ENCODE measurements around the gene NEURL1B.
"Not testable (repeated sequence)": the region's sequence is repeated elsewhere in the genome, so short reads cannot be mapped to it uniquely, and the experiment has no call there.

The NEURL1B gene

GRCh38 chr5:172696171-172696849 lies 55.2 kb downstream of the NEURL1B start:
- DNase-seq (ENCODE audit: low spot score) = no peak

GRCh38 chr5:172697123-172698121 lies 56.4 kb downstream of the NEURL1B start:
- peak; percentile 59 for DNase-seq (ENCODE audit: low spot score)

GRCh38 chr5:172699423-172699822 lies 58.4 kb downstream of the NEURL1B start:
- DNase-seq (ENCODE audit: low spot score) = no peak

GRCh38 chr5:172699999-172700364 lies 58.9 kb downstream of the NEURL1B start:
- no peak for DNase-seq (ENCODE audit: low spot score)

- no peak for DNase-seq (ENCODE audit: low spot score)
Observed at GRCh38 chr5:172700365-172701290, 59.6 kb downstream of the NEURL1B start.

GRCh38 chr5:172701291-172701656 lies 60.2 kb downstream of the NEURL1B start:
- no peak for DNase-seq (ENCODE audit: low spot score)

- DNase-seq (ENCODE audit: low spot score) = no peak
Observed at GRCh38 chr5:172703952-172704351, 62.9 kb downstream of the NEURL1B start.

GRCh38 chr5:172705576-172706084 lies 64.6 kb downstream of the NEURL1B start:
- DNase-seq (ENCODE audit: low spot score) = no peak

- DNase-seq (ENCODE audit: low spot score) = no peak
Observed at GRCh38 chr5:172706796-172707195, 65.7 kb downstream of the NEURL1B start.

GRCh38 chr5:172707285-172708182 lies 66.5 kb downstream of the NEURL1B start:
- DNase-seq (ENCODE audit: low spot score) = no peak

- DNase-seq (ENCODE audit: low spot score) = no peak
Observed at GRCh38 chr5:172708183-172708505, 67.1 kb downstream of the NEURL1B start.

- no peak for DNase-seq (ENCODE audit: low spot score)
Observed at GRCh38 chr5:172710676-172711075, 69.6 kb downstream of the NEURL1B start.

- not testable (repeated sequence) for DNase-seq (ENCODE audit: low spot score)
Observed at GRCh38 chr5:172711321-172711861, 70.3 kb downstream of the NEURL1B start.

GRCh38 chr5:172712610-172713009 lies 71.5 kb downstream of the NEURL1B start:
- DNase-seq (ENCODE audit: low spot score) = no peak

- no peak for DNase-seq (ENCODE audit: low spot score)
Observed at GRCh38 chr5:172713113-172713808, 72.2 kb downstream of the NEURL1B start.

GRCh38 chr5:172713809-172714490 lies 72.9 kb downstream of the NEURL1B start:
- DNase-seq (ENCODE audit: low spot score) = no peak

GRCh38 chr5:172714491-172715420 lies 73.7 kb downstream of the NEURL1B start:
- peak; percentile 47 for DNase-seq (ENCODE audit: low spot score)

GRCh38 chr5:172715421-172715780 lies 74.3 kb downstream of the NEURL1B start:
- no peak for DNase-seq (ENCODE audit: low spot score)
